ENCODE results near the gene PRMT2.
"Not testable (repeated sequence)": the region's sequence is repeated elsewhere in the genome, so short reads cannot be mapped to it uniquely, and the experiment has no call there.

The PRMT2 gene

DNA sequence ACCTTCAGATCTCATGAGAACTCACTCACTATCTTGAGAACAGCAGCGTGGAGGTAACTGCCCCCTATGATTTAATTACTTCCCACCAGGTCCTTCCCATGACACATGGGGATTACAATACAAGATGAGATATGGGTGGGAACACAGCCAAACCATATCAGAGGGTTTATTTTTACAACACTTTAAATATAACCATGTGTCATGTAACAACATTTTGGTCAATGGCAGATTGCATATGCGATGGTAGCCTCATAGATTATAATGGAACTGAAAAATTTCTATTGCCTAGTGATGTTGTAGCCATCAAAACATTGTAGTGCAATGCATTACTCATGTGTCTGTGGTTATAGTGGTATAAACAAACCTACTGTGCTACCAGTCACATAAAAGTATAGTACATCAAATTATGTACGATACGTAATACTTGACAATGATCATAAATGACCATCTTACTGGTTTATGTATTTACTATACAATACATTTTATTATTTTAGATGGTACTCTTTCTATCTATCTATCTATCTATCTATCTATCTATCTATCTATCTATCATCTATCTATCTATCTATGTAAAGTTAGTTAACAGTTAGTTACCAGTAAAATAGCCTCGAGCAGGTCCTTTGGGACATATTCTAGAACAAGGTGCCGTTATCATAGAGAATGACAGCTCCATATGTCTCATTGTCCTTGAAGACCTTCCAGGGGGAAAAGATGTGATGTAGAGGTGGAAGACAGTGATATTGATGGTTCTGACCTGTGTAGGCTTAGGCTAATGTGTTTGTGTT is 18.0 kb upstream of the PRMT2 start:
- no peak for DNase-seq (ENCODE audit: low read depth in 2 of 2)

DNA sequence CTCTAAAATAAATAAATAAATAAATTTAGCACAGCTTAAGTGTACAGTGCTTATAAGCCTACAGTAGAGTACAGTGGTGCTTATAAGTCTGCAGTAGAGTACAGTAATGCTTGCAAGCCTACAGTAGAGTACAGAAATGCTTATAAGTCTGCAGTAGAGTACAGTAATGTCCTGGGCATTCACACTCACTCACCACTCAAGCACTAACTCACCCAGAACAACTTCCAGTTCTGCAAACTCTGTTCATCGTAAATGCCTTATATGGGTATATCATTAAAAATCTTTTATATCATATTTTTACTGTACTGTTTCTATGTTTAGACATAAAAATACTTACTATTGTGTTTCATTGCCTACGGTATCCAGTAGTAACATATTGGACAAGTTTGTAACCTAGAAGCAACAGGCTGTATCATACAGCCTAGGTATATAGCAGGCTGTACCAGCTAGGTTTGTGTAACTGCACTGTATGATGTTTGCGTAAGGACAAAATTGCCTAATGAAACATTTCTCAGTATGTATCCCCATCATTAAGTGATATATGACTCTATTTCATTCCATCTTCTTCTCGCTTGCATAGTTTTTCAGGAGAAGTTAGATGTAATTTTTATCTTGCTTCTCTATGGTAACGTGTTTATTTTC is 16.6 kb upstream of the PRMT2 start:
- no peak for DNase-seq (ENCODE audit: low read depth in 2 of 2)

DNA sequence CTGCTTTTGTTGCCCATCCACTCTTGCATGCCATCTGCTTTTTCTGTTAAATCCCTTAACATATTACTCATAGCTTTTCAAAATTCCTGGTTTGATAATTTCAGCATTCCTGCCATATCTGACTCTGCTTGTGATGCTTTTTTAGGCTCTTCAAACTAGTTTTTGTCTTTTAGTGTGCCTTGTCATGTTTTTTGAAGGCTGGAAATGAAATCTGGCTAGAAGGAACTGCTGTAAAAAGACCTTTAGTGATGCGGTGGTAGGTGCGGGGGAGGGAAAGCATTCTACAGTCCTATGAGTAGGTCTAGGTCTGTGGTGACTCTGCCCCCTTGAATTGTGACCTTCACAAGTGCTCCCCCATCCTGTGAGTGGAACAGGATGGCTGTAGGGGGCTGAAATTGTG is 15.6 kb upstream of the PRMT2 start:
- no peak for DNase-seq (ENCODE audit: low read depth in 2 of 2)

DNA sequence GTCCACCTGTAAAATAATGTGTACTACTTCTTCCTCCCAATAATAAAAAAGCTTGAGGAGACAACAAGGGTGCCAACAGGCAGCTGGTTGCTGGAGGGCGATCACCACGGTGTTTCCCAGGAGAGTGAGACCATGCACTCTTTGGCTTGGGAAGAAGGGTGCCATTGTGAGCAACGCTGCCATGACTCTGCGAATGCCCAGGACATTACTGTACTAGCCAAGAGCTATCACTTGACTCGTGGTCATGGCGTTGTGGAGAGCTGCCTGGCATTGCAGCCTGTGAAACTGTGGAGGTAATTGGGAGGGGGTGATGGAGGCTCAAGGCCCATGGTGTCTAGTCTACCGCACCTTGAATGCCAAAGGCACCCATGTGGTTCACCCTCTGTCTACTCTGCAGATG is 14.6 kb upstream of the PRMT2 start:
- DNase-seq (ENCODE audit: low read depth in 2 of 2) = no peak

DNA sequence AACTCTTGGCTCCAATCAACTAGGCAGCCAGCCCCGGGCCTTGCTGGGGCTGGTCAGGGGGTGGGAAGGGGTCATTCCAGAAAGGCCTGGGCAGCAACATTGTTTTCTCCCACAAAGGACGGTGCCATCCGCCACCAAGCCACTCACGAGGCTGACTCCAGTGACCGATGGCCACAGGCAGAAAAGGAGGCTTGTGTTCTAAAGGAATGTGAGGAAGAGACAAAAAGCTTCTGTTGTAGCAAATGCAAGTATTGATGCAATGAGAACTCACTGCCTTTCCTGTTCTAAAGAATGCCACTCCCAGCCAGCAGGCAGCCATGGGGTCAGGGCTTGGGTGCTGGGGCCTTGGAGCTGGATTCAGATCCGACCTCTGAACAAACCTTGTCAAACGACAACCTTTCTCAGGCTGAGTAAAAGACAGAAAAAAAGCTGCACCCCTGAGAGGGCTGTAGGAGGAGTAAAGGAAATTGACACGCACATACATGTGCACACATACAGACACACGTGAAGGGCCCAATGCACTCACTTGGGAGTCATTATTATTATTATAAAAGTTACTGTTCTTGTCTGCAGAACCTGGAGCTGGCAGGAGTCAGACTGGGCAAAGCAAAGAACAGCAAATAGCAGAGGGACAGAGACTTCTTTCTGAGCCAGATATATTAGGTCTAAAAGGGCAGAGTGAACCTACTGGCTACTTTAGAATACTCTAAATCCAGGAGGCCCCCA is 13.9 kb upstream of the PRMT2 start:
- no peak for DNase-seq (ENCODE audit: low read depth in 2 of 2)

DNA sequence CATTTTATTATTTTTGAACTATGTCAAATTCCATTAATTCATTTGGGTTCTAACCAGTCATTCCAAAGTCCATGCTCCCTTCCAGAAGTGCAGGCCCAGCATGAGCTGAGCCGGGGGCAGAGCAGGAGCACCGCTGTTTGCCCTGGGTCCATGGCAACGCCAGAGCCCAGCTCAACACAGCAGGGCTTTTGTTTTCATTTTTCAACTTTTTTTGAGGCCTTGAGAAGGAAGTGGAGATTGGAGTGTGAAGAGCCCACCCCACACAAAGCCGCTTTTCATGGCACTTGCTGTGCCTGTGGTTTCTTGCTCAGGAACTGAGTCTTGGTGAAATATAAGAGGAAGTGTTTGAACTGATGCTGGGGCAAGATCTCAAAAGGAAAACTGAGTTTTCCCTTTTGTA is 13.2 kb upstream of the PRMT2 start:
- no peak for DNase-seq (ENCODE audit: low read depth in 2 of 2)

DNA sequence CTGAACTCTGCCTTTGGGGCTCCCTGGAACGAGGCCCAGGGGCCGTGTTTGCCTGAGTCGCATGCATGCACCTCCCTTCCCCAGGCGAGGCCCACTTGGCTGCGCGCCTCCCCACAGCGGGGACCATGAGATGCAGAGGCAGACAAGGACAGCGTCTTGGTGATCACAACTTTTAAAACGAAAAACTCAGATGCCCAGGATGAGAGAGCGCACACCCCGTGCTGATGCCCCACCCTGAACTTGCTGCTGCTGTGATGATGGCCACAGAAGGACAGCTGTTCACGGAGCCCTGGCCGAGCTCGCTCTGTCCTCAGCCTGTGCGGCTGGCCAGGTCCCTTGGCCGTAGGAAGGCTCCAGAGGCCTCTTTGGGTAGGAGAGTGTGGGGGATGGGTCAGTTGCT is 11.4 kb upstream of the PRMT2 start:
- DNase-seq (ENCODE audit: low read depth in 2 of 2) = no peak

DNA sequence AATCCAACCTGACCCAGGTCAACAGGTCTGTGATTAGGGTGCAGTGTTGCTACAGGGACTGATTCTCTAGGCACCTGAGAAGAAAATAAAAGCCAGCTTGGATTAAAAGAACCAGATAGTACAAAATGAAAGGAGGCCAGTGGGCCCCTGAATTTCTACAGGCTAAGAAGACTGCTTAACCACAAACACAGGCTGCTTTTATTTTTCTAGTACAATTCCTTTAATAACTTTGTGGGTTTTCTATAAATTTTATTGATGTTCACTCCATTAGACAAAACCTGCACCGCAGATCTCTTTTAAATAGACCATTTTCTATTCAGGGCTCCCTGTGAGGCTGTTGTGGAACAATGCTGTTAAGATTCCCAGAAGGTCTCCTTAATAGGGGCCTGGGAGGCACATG is 9.7 kb upstream of the PRMT2 start:
- no peak for DNase-seq (ENCODE audit: low read depth in 2 of 2)

DNA sequence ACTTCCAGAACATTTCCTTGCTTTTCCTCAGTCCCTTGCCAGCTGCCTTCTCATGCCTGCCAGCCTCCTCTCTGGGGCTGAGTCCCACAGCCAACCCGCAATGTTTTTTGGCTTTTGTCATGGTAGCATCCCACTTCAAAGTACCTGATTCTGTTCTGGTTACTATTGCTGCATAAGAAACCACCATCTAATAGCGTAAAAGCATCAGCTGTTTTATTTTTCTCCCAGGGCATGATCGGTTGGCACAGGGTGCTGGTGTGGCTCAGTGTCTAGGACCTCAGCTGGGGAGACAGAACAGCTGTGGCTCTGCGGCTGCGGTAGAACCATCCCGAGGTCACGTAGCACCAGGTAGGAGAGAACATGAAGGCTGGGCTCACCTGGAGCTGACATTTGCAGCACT is 8.9 kb upstream of the PRMT2 start:
- no peak for DNase-seq (ENCODE audit: low read depth in 2 of 2)

DNA sequence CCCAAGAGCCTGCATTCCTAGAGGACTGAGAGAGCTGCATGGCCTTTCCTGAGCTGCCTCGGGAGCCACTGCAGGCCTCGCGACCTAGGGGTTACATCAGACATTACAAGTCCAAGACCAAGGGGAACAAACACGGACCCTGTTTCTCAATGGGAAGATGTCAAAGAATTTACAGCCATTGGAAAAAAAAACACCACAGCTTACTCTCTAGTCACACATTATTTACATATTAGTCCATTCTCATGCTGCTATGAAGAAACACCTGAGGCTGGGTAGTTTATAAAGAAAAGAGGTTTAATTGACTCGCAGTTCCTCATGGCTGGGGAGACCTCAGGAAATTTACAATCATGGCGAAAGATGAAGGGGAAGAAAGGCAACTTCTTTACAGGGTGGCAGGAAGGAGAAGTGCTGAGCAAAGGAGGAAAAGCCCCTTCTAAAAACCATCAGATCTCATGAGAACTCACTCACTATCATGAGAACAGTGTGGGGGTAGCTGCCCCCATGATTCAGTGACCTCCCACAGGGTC is 8.4 kb upstream of the PRMT2 start:
- DNase-seq (ENCODE audit: low read depth in 2 of 2) = no peak

DNA sequence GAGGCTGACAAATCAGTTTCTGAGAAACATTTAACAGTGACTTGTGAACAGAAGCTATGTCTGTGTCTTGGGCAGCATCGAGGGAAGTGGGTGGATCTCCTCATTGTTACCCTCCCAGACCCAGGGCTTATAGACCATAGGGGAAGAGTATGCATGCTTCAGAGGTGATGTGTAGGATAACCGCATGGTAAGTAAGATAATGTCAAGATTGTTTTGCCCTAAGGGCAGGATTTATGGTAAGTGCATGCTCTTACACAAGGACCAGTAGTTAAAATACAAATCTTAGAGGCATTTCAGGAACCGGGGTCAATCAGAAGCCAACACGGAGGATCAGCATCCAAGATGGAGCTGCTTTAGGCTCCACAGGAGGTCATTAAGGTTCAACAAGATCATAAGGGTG is 7.7 kb upstream of the PRMT2 start:
- DNase-seq (ENCODE audit: low read depth in 2 of 2) = no peak

DNA sequence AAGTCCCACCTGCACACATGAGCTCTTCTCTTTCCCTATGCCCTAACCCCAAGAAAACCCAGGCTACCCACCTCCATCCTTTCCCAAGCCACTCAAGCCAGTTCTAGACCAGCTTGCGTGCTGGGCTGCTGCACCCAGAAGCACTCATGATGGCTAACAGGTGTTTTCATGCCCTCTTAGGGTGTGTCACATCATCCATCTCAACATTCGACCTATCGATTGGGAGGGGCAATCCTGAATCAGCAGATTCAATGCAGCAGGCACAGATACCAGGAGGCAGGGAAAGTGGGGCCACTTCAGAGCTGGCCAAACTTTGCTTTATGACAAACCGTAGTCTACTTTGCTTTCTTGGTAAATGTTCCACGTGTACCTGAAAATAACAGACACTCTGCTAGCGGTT is 6.6 kb upstream of the PRMT2 start:
- DNase-seq (ENCODE audit: low read depth in 2 of 2) = no peak

DNA sequence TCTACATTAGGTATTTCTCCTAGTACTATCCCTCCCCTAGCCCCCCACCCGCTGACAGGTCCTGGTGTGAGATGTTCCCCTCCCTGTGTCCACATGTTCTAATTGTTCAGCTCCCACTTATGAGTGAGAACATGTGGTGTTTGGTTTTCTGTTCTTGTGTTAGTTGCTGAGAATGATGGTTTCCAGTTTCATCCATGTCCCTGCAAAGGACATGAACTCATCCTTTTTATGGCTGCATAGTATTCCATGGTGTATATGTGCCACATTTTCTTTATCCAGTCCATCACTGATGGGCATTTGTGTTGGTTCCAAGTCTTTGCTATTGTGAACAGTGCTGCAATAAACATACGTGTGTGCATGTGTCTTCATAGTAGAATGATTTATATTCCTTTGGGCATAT is 4.6 kb upstream of the PRMT2 start:
- DNase-seq (ENCODE audit: low read depth in 2 of 2) = not testable (repeated sequence)

DNA sequence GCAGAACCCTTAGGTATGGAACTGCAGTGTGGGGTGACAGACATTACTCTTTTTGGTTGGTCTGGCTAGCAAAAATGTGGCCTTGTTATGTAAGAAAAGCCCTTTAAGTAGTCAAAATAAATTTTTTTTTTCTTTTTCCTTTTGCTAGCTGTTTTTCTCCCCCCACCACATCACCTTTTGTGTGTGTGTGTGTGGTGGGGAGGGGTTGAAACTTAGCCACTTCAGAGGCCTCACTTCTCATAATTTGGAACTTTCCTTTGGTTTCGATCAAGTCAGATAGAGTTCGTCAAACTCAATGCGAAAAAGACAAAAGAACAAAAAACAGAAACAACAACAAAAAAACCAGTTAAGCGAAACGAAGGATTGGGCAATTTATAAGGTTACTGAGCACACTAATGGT is 1.9 kb upstream of the PRMT2 start:
- DNase-seq (ENCODE audit: low read depth in 2 of 2) = no peak

DNA sequence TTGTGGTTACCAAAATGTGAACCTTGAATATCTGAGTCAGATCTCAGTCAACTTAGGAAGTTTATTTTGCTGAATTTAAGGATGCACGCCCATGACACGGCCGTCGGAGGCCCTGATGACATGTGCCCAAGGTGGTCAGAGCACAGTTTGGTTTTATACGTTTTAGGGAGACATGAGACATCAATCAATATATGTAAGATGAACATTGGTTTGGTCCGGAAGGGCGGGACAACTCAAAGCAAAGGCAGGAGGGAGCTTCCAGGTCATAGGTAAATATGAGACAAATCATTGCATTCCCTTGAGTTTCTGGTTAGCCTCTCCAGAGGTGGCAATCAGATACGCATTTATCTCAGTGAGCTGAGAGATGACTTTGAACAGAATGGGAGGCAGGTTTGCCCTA is 1.0 kb upstream of the PRMT2 start:
- no peak for DNase-seq (ENCODE audit: low read depth in 2 of 2)

DNA sequence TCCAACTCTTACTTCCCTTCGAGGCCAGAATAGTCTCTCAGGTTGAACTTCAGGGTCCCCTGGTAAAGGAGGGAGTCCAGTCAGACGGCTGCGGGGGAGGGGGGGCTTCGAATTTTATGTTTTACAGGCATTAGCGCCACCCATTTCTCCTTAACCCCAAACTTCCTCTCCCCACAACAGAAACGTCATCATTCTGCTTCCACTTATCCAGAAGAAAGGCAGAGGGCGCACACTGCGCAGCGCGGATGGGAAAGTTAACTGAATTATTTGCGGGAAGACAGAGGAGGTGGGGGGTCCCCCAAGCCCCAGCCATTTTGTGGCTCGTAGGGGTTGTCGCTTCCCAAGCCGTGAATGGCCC is 529 bp upstream of the PRMT2 start:
- peak; percentile 18 to 26 for DNase-seq (ENCODE audit: low read depth in 2 of 2)

DNA sequence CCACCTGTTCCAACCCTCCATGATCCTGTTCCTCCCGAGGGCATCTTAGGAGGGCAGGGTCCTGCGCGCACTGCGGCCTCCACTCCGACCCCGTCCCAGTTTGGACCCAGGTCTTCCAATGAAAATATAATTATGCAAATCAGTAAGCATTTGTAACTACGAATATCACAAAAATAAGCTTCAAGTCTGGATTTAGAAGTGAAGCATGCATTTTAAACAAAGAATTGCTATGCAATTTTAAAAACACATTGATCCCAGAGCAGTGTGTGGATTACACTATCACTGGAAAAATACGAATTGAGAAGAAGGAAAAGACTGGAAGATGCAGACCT is 673 bp downstream of the PRMT2 start:
- DNase-seq (ENCODE audit: low read depth in 2 of 2) = no peak

DNA sequence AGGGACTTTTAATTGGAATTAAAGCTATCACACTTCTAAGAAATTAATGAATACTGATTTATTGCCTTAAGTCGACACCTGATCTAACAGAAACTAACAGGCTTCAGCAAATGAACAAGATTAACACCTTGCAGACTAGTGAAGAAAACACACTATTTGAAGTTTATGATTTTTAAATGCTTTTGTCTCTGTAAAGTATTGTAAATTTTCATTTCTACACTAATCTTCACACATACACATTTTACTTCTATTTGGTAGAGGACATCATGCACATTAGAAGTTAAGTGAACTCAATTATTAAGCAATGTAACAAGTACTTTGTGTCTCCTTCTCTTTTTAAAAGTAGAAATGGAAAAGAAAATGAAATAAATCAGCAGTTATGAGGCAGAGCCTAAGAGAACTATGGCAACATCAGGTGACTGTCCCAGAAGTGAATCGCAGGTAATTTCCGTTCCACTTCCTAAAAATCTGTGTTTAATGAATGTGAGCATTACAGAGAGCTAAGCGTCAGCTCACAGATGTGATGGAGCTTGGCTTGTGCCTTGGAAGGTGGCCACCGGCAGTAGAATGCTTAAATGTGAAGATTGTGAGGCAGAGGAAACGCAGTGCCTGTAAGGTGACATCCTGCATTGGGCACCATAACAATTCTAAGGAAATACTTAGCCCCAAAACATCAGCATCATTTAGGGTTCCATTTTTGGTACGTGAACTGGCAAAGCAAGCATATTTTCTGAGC is 1.2 kb downstream of the PRMT2 start:
- DNase-seq (ENCODE audit: low read depth in 2 of 2) = no peak

DNA sequence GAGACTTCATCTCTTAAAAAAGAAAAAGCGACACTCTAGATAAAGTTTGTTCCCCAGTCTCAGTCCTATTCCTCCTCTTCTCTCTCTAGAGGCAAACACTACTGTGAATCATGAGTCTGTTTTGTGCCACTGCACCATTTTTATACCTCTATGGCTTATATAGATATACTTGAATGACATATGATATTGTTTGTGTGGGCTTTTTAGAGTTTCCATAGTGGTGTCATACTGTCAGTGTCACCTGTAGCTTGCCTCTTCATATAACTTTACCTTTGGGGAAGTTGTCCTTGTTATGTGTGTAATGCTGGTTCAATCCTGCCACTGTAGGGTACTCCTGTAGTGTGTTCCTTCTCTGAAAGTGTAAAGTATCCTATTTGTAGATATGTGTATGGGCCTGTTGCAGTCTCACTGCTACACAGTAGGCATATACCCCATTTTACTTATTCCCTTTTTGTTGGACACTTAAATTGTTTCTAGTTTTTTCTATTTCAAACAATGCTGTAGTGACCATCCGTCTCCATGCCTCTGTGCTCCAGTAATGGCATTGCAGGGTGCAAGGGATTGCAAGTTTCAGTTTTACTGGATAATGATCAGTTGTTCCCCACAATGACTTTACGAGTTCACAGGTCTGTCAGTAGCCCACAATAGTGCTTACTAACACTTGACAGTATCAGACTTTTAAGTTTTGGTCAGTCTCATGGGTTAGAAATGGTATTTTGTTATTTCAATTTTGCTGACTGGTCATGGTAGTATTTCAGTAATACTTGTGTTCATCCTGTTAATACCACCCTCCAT is 2.7 kb downstream of the PRMT2 start:
- no peak for DNase-seq (ENCODE audit: low read depth in 2 of 2)

DNA sequence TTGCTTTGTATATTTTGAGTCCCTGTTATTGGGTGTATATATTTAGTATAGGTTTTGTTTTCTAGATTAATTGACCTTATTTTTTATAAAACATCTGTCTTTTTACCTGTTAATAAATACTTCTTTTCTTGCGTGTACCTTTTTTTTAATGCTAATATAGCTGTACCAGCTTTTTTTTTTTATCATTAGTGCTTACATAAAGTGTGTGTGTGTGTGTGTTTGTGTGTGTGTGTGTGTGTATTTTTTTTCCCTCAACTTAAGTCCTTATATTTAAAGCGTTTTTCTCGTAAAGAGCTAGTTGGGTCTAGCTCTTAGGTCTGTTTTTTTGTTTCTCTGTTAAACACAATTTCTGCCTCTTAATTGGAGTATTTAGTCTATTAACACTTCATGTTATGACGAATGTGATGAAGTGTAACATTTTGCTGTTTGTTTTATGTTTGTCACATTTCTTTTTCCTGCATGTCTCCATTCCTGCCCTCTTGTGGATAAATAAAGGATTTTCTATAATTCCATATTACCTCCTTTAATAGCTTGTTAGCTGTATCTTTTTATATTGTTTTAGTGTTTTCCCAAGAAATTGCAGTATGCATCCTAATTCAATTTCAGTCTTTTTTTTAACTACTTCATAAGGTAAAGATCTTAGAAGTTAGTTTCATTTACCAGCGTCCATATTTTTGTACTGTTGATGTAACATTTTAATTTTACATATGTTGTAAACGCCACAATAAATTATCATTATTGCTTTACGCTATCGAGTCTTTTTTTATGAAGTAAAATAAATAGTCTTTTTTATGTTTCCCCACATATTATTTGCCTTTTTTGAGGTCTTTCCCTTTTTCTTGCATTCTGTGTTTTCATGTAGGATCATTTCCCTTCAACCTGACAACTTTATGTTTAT is 4.3 kb downstream of the PRMT2 start:
- no peak for DNase-seq (ENCODE audit: low read depth in 2 of 2)

DNA sequence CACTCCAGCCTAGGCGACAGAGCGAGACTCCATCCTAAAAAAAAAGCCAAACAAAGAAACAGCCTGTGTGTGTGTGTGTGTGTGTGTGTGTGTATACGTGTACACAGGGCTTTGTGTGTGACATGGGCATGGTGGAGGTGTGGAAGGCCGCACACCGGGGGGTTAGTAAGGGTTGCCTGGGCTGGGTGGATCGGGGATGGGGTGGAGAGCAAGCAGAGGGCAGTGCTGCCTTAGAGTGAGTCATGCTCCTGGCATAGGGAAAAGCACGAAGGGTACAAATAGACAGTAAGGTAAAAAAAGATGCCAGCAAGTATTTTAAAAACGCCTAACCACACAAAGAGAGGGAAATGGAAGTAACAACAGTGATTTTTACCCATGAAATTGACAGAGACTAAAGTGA is 6.2 kb downstream of the PRMT2 start:
- no peak for DNase-seq (ENCODE audit: low read depth in 2 of 2)
